Right forelimb (tissue), 1 donor: Measurements from ENCODE around the gene MAGI2.
"Not testable (repeated sequence)": the region's sequence is repeated elsewhere in the genome, so short reads cannot be mapped to it uniquely, and the experiment has no call there.

ENCODE experiments used
- DNase-seq: peaks from one replicate; pipeline ENCODE4 v3.0.0-alpha.2; 2018

MAGI2 gene

GRCh38 chr7:78002715-78003114, 1450.8 kb downstream of the MAGI2 start:
- no peak for DNase-seq

GRCh38 chr7:78002021-78002420, 1451.4 kb downstream of the MAGI2 start:
- DNase-seq, result no peak

DNA sequence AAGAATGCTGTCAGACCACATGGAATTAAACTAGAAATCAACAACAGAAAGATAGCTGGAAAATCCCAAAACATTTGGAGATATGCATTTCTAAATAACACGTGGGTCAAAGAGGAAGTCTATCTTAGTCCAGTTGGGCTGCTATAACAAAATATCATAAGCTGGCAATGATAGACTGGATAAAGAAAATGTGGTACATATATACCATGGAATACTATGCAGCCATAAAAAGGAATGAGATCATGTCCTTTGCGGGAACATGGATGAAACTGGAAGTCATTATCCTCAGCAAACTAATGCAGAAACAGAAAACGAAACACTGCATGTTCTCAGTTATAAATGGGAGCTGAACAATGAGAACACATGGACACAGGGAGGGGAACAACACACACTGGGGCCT, 1454.3 kb downstream of the MAGI2 start:
- not testable (repeated sequence) for DNase-seq

DNA sequence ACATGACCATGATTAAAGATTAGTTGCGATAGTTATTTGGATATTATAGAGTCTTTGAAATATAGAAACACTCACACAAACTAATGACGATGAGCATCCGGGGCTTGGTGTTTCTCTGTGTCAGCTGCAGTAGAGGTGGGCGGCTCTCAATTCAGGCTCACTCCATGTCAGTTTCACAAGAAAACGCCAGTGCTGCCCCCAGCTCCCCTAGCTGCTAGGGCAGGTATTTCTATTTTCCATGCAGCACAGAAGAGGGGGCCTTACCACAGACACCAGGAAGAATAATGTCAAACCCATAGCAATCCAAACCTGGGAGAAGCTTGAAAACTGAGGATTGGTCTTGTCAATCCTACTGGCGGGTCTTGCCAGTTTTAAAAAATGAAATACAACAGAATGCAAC, 1457.8 kb downstream of the MAGI2 start:
- no peak for DNase-seq

DNA sequence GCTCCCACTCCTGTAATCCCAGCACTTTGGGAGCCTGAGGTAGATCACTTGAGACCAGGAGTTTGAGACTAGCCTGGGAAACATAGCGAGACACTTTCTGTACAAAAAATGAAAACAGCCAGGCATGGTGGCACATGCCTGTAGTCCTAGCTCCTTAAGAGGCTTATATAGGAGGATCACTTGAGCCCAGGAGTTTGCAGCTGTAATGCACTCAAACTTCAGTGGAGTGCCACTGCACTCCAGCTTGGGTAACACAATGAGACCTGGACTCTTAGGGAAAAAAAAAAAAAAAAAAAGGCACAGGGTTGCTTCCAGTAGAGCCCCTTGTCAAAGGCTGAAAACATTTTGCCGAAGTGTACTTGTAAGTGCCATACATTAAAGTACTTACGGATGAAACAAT, 1459.6 kb downstream of the MAGI2 start:
- DNase-seq, result no peak

DNA sequence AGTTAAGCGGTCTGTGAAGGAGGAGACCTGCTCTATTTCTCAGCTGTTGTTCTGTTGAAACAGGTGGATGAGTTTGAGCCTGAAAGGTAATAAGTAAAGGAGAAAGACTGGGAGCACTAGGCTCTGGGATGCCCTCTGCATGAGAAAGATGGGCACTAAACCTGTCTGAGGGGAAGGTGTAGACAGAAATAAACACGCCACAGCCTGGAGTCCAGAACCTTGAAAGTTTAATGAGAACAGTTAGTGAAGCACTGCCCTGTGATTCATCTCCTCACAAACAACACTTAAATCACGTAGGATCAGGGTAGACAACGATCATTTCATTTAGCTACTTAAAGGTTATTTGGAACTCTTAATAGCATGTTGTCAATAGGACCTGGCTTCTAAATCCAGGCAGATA, 1461.8 kb downstream of the MAGI2 start:
- no peak for DNase-seq

DNA sequence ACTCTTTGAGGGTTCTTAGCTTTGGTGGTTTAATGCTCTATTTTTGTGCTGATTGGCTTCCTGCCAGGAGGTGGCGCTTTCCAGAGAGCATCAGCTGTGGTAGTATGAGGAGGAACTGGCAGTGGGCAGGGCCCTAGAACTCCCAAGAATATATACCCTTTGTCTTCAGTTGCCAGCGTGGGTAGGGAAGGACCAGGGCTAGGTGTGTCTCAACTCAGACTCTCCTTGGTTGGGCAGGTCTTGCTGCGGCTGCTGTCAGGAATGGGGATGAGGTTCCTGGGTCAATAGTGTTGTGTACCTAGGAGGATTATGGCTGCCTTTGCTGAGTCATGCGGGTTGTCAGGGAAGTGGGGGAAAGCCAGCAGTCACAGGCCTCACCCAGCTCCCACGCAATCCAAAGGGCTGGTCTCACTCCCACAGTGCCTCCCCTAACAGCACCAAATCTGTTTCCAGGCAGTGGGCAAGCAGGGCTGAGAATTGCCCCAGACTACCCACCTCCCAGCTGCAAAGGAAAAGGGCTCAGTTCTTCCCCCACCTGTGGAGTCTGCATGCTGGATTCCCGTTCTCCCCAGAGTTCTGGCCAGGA, 1463.4 kb downstream of the MAGI2 start:
- DNase-seq, result no peak

GRCh38 chr7:77985974-77986339, 1467.5 kb downstream of the MAGI2 start:
- DNase-seq, result no peak

GRCh38 chr7:77985232-77985973, 1468.1 kb downstream of the MAGI2 start:
- no peak for DNase-seq

DNA sequence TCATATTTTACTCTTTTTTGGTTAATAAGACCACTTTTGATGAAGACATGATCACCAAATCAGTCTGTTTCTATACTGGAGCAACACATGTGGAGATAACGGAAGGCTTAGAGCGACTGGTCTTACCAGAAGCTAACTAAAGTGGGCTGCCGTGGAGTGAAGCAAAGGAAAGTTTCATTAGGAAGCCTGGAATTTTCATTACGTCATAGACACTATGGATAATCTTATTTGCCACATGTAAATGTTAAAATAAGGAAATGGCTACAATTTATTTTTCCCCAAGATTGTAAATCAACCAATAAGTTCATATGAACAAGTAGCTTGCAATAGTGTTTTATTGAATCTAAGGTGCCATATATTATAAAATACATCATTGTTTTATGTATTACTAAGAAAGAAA, 1469.5 kb downstream of the MAGI2 start:
- no peak for DNase-seq

DNA sequence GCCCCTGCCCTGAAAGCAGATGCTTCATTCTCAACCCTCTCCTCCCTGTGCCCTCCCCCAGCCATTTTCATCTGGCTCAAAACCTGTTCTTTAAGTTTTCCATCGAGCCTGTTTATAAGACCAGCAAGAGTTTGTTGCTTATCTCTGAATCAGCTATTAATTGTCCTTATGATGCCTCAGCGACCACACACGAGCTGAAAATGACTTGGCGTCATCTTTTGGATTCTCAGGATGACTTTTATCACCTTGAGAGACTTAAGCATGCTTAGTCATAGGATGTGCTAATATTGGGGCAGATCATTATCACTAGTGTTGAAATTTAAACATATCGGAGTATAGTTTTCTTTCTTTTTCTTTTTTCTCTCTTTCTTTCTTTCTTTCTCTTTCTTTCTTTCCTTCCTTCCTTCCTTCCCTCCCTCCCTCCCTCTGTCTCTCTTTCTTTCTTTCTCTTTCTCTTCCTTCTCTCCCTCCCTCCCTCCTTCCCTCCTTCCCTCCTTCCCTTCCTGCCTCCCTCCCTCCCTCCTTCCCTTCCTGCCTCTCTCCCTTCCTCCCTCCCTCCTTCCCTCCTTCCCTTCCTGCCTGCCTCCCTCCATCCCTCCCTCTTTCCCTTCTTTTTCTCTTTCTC, 1470.4 kb downstream of the MAGI2 start:
- DNase-seq, result no peak

DNA sequence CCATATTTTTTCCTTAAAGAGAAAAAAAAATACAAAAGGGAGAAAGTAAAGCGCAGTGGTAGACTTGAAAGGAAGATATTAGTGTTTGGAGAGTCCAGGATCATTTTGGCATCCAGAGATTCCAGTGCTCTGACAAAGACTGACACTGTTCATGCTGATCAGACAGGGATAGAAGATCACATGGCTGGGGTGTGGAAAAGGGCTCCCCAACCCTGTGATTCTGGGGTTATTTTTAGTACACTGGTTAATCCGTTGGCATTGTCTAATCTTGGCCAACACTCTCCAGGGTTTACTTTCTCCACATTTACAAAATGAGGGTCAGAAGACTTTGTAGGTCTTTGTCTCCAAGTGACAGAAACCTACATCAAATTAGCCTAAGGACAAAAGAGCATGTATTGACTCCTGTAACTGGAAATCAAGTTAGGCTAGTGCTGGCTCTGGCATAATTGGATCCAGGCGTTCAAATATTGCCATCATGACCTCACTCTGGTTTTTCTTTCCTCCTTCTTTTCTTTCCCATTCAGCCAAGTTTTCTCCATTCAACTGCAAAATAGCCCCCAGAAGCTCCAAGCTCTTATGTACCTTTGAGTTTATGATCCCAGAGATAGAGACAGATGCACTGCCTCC, 1473.3 kb downstream of the MAGI2 start:
- no peak for DNase-seq

DNA sequence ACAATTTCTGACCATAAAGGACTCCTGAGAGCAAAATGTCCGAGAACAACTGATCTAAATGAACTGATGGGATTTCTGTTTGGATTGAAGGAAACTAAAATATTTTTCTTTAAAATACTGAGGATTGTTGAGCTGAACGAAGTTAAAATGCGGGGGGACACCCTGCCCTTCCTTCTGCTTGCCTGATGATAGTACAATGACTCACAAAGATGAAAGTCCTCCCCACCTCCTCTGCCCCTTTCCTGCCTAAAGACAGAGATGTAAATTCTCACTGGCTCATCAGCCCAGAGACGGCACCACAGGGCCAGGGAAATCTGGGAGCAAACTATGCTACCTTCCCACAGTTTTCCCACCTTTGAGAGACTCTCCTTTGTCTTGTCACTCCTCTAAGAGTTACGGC, 1474.2 kb downstream of the MAGI2 start:
- no peak for DNase-seq

DNA sequence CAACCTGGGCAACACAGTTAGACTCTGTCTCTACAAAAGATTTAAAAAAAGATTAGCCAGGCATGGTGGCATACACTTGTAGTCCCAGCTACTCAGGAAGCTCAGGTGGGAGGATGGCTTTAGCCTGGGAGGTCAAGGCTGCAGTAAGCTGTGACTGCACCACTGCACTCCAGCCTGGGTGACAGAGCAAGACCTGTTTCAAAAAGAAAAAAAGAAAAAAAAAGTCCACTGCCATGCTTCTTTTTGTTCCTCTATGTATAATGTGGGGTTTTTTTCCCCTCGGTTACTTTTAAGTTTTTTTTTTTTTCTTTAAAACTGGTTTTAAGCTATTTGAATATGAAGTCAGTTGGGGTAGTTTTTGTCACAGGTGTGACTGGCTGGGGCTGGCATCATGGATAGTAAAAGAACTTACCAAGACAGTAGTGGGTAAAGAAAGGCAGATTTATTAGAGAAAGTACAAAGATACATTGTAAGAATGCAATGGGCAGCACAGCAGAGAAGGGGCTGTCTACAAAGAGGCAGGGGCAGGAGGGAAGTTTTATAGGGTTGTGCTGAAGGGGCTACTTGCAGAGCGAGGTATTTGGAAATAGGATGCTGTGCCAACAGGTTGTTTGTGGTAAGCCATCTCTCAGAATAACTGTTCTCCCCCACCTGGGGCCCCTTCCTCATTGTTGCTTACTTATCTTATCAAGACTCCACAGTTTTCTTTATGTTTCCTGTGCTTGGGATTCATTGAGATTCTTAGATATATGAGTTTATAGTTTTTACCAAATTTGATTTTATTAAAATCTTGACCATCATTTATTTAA, 1477.6 kb downstream of the MAGI2 start:
- no peak for DNase-seq

DNA sequence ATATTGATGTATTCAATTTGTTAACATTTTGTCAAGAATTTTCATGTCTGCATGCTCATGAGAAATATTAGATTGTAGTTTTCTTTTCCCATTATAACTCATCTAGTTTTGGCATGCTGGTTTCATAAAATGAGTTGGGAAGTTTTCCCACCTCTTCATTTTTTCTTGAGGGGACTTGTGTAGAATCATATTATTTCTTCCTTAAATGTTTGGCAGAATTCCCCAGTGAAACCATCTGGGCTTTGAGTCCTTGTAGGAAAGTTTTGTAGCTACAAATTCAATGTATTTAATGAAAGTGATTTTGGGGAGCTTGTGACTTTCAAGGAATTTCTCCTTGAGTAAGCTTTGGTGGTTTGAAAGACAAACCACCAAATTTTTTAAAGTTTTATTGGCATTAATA, 1481.7 kb downstream of the MAGI2 start:
- DNase-seq, result no peak

- DNase-seq, result no peak
Observed at GRCh38 chr7:77967429-77967828, 1486.0 kb downstream of the MAGI2 start.
